ENCODE measurements around the gene RYR1. TPM values are rescaled to one million over a fixed set of nuclear protein-coding genes. Genes with fewer than 3 reads are reported as not detected.
"Not testable (repeated sequence)": the region's sequence is repeated elsewhere in the genome, so short reads cannot be mapped to it uniquely, and the experiment has no call there.

RYR1 gene
- total RNA-seq, 1 donor from 2014 or later = 243 TPM

DNA sequence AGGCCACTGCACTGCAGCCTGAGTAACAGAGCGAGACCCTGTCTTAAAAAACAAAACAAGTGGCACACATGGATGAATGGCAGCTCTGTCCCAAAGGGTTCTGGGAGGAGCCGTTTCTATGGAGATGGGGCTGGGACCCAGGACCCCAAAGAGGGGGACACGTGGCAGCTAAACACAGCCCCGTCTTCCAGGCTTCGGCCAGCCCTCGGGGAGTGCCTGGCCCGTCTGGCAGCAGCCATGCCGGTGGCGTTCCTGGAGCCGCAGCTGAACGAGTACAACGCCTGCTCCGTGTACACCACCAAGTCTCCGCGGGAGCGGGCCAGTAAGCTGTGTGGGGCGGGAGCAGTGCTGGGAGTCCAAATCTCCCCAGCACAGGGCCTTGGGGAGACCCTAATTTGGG is 82.4 kb downstream of the RYR1 start:
- H3K36me3 ChIP-seq (ENCODE audit: control insufficient read depth in 3 of 3, insufficient read depth in 3 of 3, low read length in 3 of 3) = peaks cover 49 to 77% (median 73%) of the 10 kb centered on the region in 3 donors
- H3K4me1 ChIP-seq (ENCODE audit: control insufficient read depth in 3 of 3, insufficient read depth in 3 of 3, low read length in 3 of 3) = no peaks in the 10 kb centered on the region
- H3K9ac ChIP-seq (ENCODE audit: low read depth in 1 of 3, low read length in 3 of 3) = no peak overlapping the region
- H3K4me3 ChIP-seq (ENCODE audit: low read length in 3 of 3) = no peak overlapping the region
- no peaks in the 10 kb centered on the region for H3K27me3 ChIP-seq (ENCODE audit: control insufficient read depth in 3 of 3, insufficient read depth in 3 of 3, low read length in 3 of 3)
- no peak overlapping the region for H3K27ac ChIP-seq (ENCODE audit: low read depth, low read length)
- no peaks in the 10 kb centered on the region for H3K9me3 ChIP-seq (ENCODE audit: control insufficient read depth in 3 of 3, low read length in 3 of 3)

- H3K27me3 ChIP-seq (ENCODE audit: control insufficient read depth in 3 of 3, insufficient read depth in 3 of 3, low read length in 3 of 3) = no peaks in the 10 kb centered on the region
- no peaks in the 10 kb centered on the region for H3K9me3 ChIP-seq (ENCODE audit: control insufficient read depth in 3 of 3, low read length in 3 of 3)
- H3K4me3 ChIP-seq (ENCODE audit: low read length in 3 of 3) = no peak overlapping the region
- H3K4me1 ChIP-seq (ENCODE audit: control insufficient read depth in 3 of 3, insufficient read depth in 3 of 3, low read length in 3 of 3) = no peaks in the 10 kb centered on the region
- peaks cover 40 to 71% (median 66%) of the 10 kb centered on the region in 3 donors for H3K36me3 ChIP-seq (ENCODE audit: control insufficient read depth in 3 of 3, insufficient read depth in 3 of 3, low read length in 3 of 3)
- H3K9ac ChIP-seq (ENCODE audit: low read depth in 1 of 3, low read length in 3 of 3) = no peak overlapping the region
- H3K27ac ChIP-seq (ENCODE audit: low read depth, low read length) = no peak overlapping the region
These were observed 83.3 kb downstream of the RYR1 start for GRCh38 chr19:38516802-38517201.

DNA sequence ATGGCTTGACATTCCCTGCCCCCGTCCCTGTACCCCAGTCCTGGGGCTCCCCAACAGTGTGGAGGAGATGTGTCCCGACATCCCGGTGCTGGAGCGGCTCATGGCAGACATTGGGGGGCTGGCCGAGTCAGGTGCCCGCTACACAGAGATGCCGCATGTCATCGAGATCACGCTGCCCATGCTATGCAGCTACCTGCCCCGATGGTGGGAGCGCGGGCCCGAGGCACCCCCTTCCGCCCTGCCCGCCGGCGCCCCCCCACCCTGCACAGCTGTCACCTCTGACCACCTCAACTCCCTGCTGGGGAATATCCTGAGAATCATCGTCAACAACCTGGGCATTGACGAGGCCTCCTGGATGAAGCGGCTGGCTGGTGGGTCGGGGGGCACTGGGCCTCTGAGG is 83.8 kb downstream of the RYR1 start:
- Histone ChIP-seq H3K4me3 (ENCODE audit: low read length in 3 of 3) (no peak overlapping the region), H3K27ac (ENCODE audit: low read depth, low read length) (no peak overlapping the region), H3K9ac (ENCODE audit: low read depth in 1 of 3, low read length in 3 of 3) (no peak overlapping the region), H3K4me1 (ENCODE audit: control insufficient read depth in 3 of 3, insufficient read depth in 3 of 3, low read length in 3 of 3) (no peaks in the 10 kb centered on the region), H3K27me3 (ENCODE audit: control insufficient read depth in 3 of 3, insufficient read depth in 3 of 3, low read length in 3 of 3) (no peaks in the 10 kb centered on the region), H3K9me3 (ENCODE audit: control insufficient read depth in 3 of 3, low read length in 3 of 3) (no peaks in the 10 kb centered on the region), H3K36me3 (ENCODE audit: control insufficient read depth in 3 of 3, insufficient read depth in 3 of 3, low read length in 3 of 3) (peaks cover 40 to 68% (median 64%) of the 10 kb centered on the region in 3 donors)

- not testable (repeated sequence) for H3K4me1 ChIP-seq (ENCODE audit: control insufficient read depth in 3 of 3, insufficient read depth in 3 of 3, low read length in 3 of 3); H3K27me3 ChIP-seq (ENCODE audit: control insufficient read depth in 3 of 3, insufficient read depth in 3 of 3, low read length in 3 of 3); H3K9ac ChIP-seq (ENCODE audit: low read depth in 1 of 3, low read length in 3 of 3); H3K27ac ChIP-seq (ENCODE audit: low read depth, low read length); H3K4me3 ChIP-seq (ENCODE audit: low read length in 3 of 3); H3K9me3 ChIP-seq (ENCODE audit: control insufficient read depth in 3 of 3, low read length in 3 of 3)
- peaks cover 41 to 64% (median 62%) of the 10 kb centered on the region in 3 donors for H3K36me3 ChIP-seq (ENCODE audit: control insufficient read depth in 3 of 3, insufficient read depth in 3 of 3, low read length in 3 of 3)
These were observed 84.5 kb downstream of the RYR1 start for GRCh38 chr19:38517980-38518379.

DNA sequence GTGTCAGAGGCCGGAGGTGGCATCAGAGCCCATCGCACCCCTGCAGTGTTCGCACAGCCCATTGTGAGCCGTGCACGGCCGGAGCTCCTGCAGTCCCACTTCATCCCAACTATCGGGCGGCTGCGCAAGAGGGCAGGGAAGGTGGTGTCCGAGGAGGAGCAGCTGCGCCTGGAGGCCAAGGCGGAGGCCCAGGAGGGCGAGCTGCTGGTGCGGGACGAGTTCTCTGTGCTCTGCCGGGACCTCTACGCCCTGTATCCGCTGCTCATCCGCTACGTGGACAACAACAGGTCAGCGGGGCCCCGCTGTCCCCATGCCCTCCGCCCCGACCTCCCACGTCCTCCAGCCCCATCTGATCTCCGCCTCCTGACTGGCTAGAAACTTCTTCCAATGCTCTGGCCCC is 85.7 kb downstream of the RYR1 start:
- Histone ChIP-seq H3K27ac (ENCODE audit: low read depth, low read length) (no peak overlapping the region), H3K4me1 (ENCODE audit: control insufficient read depth in 3 of 3, insufficient read depth in 3 of 3, low read length in 3 of 3) (no peaks in the 10 kb centered on the region), H3K4me3 (ENCODE audit: low read length in 3 of 3) (no peak overlapping the region), H3K9ac (ENCODE audit: low read depth in 1 of 3, low read length in 3 of 3) (no peak overlapping the region), H3K36me3 (ENCODE audit: control insufficient read depth in 3 of 3, insufficient read depth in 3 of 3, low read length in 3 of 3) (peaks cover 48 to 65% (median 60%) of the 10 kb centered on the region in 3 donors), H3K27me3 (ENCODE audit: control insufficient read depth in 3 of 3, insufficient read depth in 3 of 3, low read length in 3 of 3) (no peaks in the 10 kb centered on the region), H3K9me3 (ENCODE audit: control insufficient read depth in 3 of 3, low read length in 3 of 3) (no peaks in the 10 kb centered on the region)

DNA sequence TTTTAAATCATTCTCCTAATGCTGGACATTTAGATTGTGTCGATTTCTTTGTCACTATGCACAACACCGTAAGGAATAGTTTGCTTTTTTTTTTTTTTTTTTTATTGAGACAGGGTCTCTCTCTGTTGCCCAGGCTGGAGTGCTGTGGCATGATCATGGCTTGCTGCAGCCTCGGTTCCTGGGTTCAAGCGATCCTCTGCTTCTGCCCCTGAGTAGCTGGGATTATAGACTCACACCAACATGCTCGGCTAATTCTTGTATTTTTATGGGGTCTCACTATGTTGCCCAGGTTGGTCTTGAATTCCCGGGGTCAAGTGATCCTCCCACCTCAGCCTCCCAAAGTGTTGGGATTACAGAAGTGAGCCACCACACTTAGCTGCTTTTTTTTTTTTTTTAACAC is 86.5 kb downstream of the RYR1 start:
- Histone ChIP-seq H3K27ac (ENCODE audit: low read depth, low read length) (no peak overlapping the region), H3K4me3 (ENCODE audit: low read length in 3 of 3) (no peak overlapping the region), H3K9me3 (ENCODE audit: control insufficient read depth in 3 of 3, low read length in 3 of 3) (no peaks in the 10 kb centered on the region), H3K36me3 (ENCODE audit: control insufficient read depth in 3 of 3, insufficient read depth in 3 of 3, low read length in 3 of 3) (peaks cover 45 to 64% (median 61%) of the 10 kb centered on the region in 3 donors), H3K9ac (ENCODE audit: low read depth in 1 of 3, low read length in 3 of 3) (no peak overlapping the region), H3K4me1 (ENCODE audit: control insufficient read depth in 3 of 3, insufficient read depth in 3 of 3, low read length in 3 of 3) (no peaks in the 10 kb centered on the region), H3K27me3 (ENCODE audit: control insufficient read depth in 3 of 3, insufficient read depth in 3 of 3, low read length in 3 of 3) (no peaks in the 10 kb centered on the region)

- H3K9me3 ChIP-seq (ENCODE audit: control insufficient read depth in 3 of 3, low read length in 3 of 3) = no peaks in the 10 kb centered on the region
- no peak overlapping the region for H3K4me3 ChIP-seq (ENCODE audit: low read length in 3 of 3)
- H3K27me3 ChIP-seq (ENCODE audit: control insufficient read depth in 3 of 3, insufficient read depth in 3 of 3, low read length in 3 of 3) = no peaks in the 10 kb centered on the region
- H3K4me1 ChIP-seq (ENCODE audit: control insufficient read depth in 3 of 3, insufficient read depth in 3 of 3, low read length in 3 of 3) = no peaks in the 10 kb centered on the region
- peaks cover 45 to 68% (median 65%) of the 10 kb centered on the region in 3 donors for H3K36me3 ChIP-seq (ENCODE audit: control insufficient read depth in 3 of 3, insufficient read depth in 3 of 3, low read length in 3 of 3)
- H3K27ac ChIP-seq (ENCODE audit: low read depth, low read length) = no peak overlapping the region
- no peak overlapping the region for H3K9ac ChIP-seq (ENCODE audit: low read depth in 1 of 3, low read length in 3 of 3)
These were observed 89.4 kb downstream of the RYR1 start for GRCh38 chr19:38522915-38523314.

- Histone ChIP-seq H3K4me3 (ENCODE audit: low read length in 3 of 3) (no peak overlapping the region), H3K9ac (ENCODE audit: low read depth in 1 of 3, low read length in 3 of 3) (no peak overlapping the region), H3K4me1 (ENCODE audit: control insufficient read depth in 3 of 3, insufficient read depth in 3 of 3, low read length in 3 of 3) (no peaks in the 10 kb centered on the region), H3K27ac (ENCODE audit: low read depth, low read length) (no peak overlapping the region), H3K36me3 (ENCODE audit: control insufficient read depth in 3 of 3, insufficient read depth in 3 of 3, low read length in 3 of 3) (peaks cover 49 to 72% (median 69%) of the 10 kb centered on the region in 3 donors), H3K9me3 (ENCODE audit: control insufficient read depth in 3 of 3, low read length in 3 of 3) (no peaks in the 10 kb centered on the region), H3K27me3 (ENCODE audit: control insufficient read depth in 3 of 3, insufficient read depth in 3 of 3, low read length in 3 of 3) (no peaks in the 10 kb centered on the region)
These were observed 89.8 kb downstream of the RYR1 start for GRCh38 chr19:38523319-38523718.

DNA sequence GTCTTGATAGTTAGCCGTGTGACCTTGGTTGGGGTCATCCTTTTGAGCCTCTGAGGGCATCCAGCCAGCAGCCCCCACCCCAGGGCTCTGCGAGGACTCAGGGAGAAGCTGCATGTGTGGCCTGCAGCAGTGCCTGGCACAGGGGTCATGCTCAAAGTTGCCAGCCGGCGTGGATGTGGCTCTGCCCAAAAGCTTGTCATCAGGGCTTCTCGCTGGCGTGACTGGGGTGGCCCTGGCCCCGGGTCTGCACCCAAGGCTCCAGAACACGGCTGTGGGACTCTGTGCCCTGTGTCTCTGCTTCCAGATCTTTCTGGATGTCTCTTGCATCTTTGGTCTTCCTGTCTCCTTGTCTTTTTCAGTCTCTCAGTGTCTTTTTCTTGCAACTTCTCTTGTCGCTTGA is 90.9 kb downstream of the RYR1 start:
- no peaks in the 10 kb centered on the region for H3K27me3 ChIP-seq (ENCODE audit: control insufficient read depth in 3 of 3, insufficient read depth in 3 of 3, low read length in 3 of 3)
- H3K27ac ChIP-seq (ENCODE audit: low read depth, low read length) = no peak overlapping the region
- no peaks in the 10 kb centered on the region for H3K4me1 ChIP-seq (ENCODE audit: control insufficient read depth in 3 of 3, insufficient read depth in 3 of 3, low read length in 3 of 3)
- H3K36me3 ChIP-seq (ENCODE audit: control insufficient read depth in 3 of 3, insufficient read depth in 3 of 3, low read length in 3 of 3) = peaks cover 51 to 74% (median 69%) of the 10 kb centered on the region in 3 donors
- H3K4me3 ChIP-seq (ENCODE audit: low read length in 3 of 3) = no peak overlapping the region
- H3K9ac ChIP-seq (ENCODE audit: low read depth in 1 of 3, low read length in 3 of 3) = peak overlapping the region in 1 of 3 donors; percentile 16
- no peaks in the 10 kb centered on the region for H3K9me3 ChIP-seq (ENCODE audit: control insufficient read depth in 3 of 3, low read length in 3 of 3)

DNA sequence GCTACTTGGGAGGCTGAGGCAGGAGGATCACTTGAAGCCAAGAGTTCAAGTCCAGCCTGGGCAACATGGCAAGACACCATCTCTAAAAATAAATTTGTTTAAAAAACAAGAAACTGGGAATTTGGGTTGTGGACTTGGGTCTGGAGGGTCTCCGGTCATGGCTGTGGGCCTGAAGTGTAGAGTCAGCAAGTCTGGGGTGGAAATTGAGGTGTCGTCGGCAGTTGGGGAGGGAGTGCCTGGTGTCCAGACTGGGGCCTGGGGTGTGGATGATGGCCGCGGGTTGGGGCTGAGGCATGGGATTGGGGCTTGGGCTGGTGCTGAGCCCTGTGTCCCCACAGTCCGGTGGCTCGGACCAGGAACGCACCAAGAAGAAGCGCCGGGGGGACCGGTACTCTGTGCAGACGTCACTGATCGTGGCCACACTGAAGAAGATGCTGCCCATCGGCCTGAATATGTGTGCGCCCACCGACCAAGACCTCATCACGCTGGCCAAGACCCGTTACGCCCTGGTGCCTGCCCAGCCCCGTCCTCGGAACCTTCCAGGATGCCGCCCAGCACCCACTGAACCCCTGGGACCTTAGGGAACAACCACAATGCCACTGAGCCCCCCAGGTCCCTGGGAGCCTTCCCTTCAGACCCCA is 91.6 kb downstream of the RYR1 start:
- no peaks in the 10 kb centered on the region for H3K9me3 ChIP-seq (ENCODE audit: control insufficient read depth in 3 of 3, low read length in 3 of 3)
- H3K4me3 ChIP-seq (ENCODE audit: low read length in 3 of 3) = no peak overlapping the region
- no peak overlapping the region for H3K27ac ChIP-seq (ENCODE audit: low read depth, low read length)
- no peak overlapping the region for H3K9ac ChIP-seq (ENCODE audit: low read depth in 1 of 3, low read length in 3 of 3)
- no peaks in the 10 kb centered on the region for H3K4me1 ChIP-seq (ENCODE audit: control insufficient read depth in 3 of 3, insufficient read depth in 3 of 3, low read length in 3 of 3)
- H3K36me3 ChIP-seq (ENCODE audit: control insufficient read depth in 3 of 3, insufficient read depth in 3 of 3, low read length in 3 of 3) = peaks cover 52 to 74% (median 65%) of the 10 kb centered on the region in 3 donors
- H3K27me3 ChIP-seq (ENCODE audit: control insufficient read depth in 3 of 3, insufficient read depth in 3 of 3, low read length in 3 of 3) = no peaks in the 10 kb centered on the region

All from skeletal muscle tissue (tissue), 4 donors.